Stomach (tissue), 9 donors: Measurements from ENCODE around the gene SARS2. TPM values are rescaled to one million over a fixed set of nuclear protein-coding genes. Genes with fewer than 3 reads are reported as not detected.

Experiments
- DNase-seq, 2 donors: peaks; one replicate each; pipeline versions ENCODE4 v3.0.0 to v3.0.0-alpha.2; 2013 to 2019
- H3K27ac ChIP-seq, 5 donors: fragments of 200-600 bp in 4 of 5; sonication (generic) in 4 of 5; one replicate each; pipeline ENCODE4 v1.5.1; 2013 to 2019; ENCODE audit warnings: mild to moderate bottlenecking in 1 of 5, moderate library complexity in 1 of 5
- H3K27me3 ChIP-seq, 3 donors: fragments of 200-600 bp; sonication (generic); one replicate each; pipeline ENCODE4 v1.5.1; 2017 to 2019; ENCODE audit warnings: mixed run types in 1 of 3
- H3K36me3 ChIP-seq, 4 donors: fragments of 200-600 bp; sonication (generic); 1 replicate in 3 of 4; 2 replicates in 1 of 4; pipeline ENCODE4 v1.5.1; 2016 to 2019
- H3K4me1 ChIP-seq, 4 donors: fragments of 200-600 bp; sonication (generic); one replicate each; pipeline ENCODE4 v1.5.1; 2016 to 2019
- H3K4me3 ChIP-seq, 4 donors: fragments of 200-600 bp; sonication (generic) in 3 of 4; one replicate each; pipeline ENCODE4 v1.5.1; 2016 to 2019; ENCODE audit warnings: mild to moderate bottlenecking in 1 of 4
- H3K9me3 ChIP-seq, 4 donors: fragments of 200-600 bp; sonication (generic); one replicate each; pipeline ENCODE4 v1.5.1; 2016 to 2019
- CTCF ChIP-seq, 7 experiments: fragments of 450-650 bp in 4 of 7; fragments of 200-600 bp in 3 of 7; sonication (generic) in 3 of 7; IDR thresholded peaks; one replicate each; pipeline ENCODE4 v1.5.1; 2016 to 2019; ENCODE audit warnings: antibody characterized with exemption in 7 of 7, control low read depth in 2 of 7, mild to moderate bottlenecking in 1 of 7
- EP300 ChIP-seq: sonication (generic); formaldehyde crosslinking; IDR thresholded peaks from one replicate; pipeline ENCODE4 v1.6.1; 2017; ENCODE audit warnings: antibody characterized with exemption
- POLR2A ChIP-seq, 4 donors: fragments of 450-650 bp; IDR thresholded peaks; one replicate each; pipeline ENCODE4 v1.6.1; 2016; ENCODE audit warnings: antibody characterized with exemption in 4 of 4, control low read depth in 2 of 4, mild to moderate bottlenecking in 1 of 4, moderate library complexity in 1 of 4
- POLR2AphosphoS5 ChIP-seq, 3 donors: sonication (generic); formaldehyde crosslinking; IDR thresholded peaks; one replicate each; pipeline ENCODE4 v1.6.1; 2016; ENCODE audit warnings: antibody characterized with exemption in 3 of 3
- WGBS, 5 donors: extraction: QIAGEN DNeasy Blood & Tissue Kit in 3 of 5; methylation state at CpG; one replicate each; pipeline versions ENCODE4 v1.1.5 to v1.1.7; 2013 to 2018; 5-methylcytosine and 5-hydroxymethylcytosine counted together
- intact Hi-C: fragments of 100-400 bp; cut with DNase I; formaldehyde crosslinking; loops from one replicate; pipeline ENCODE4 v1.15.1; 2023; ENCODE audit warnings: low total_unique reads
- polyA plus RNA-seq, 3 donors: library from polyadenylated mRNA; stranded (reverse); fragments of 200-250 nt; gene quantifications; one replicate each; pipeline ENCODE4 v1.2.3, GENCODE V29; 2013
- total RNA-seq, 5 donors: library from RNA; depleted of rRNA; stranded (reverse); fragments of >200 nt; gene quantifications; one replicate each; pipeline versions ENCODE4 v1.1.0 to v1.2.3, GENCODE V29; 2014 to 2016
- donor health status: healthy with polysubstance abuse.
- donor health status: Bipolar disorder and iron deficiency.
- donor health status: healthy.

The SARS2 gene
- total and polyA plus RNA-seq, 8 donors: 4.9 to 59.4 (median 27.7) TPM; not detected in 1

GRCh38 chr19:38869160-38869835 lies 61.3 kb downstream of the SARS2 start:
- H3K4me3 ChIP-seq: peak overlapping the region; percentile 47 to 56 (median 48)
- no peaks in the 10 kb centered on the region for H3K36me3 ChIP-seq
- H3K27me3 ChIP-seq: no peaks in the 10 kb centered on the region
- WGBS, 5 donors: 17 to 50% (median 29%) methylated on average over 20 to 34 of the region's 34 CpGs
- no peaks in the 10 kb centered on the region for H3K9me3 ChIP-seq
- peaks cover 8 to 39% (median 30%) of the 10 kb centered on the region in 4 donors for H3K4me1 ChIP-seq
- intact Hi-C loops: no loop called here
- peak overlapping the region; percentile 28 to 74 (median 64) for H3K27ac ChIP-seq
- TF ChIP-seq POLR2A (IDR thresholded peaks at IDR 0.05): no peak
- TF ChIP-seq CTCF (IDR thresholded peaks at IDR 0.05): no peak
- TF ChIP-seq EP300: no peak
- no peak for TF ChIP-seq POLR2AphosphoS5 (IDR thresholded peaks at IDR 0.05)
- DNase-seq: no peak

GRCh38 chr19:38868551-38868950 lies 62.0 kb downstream of the SARS2 start:
- TF ChIP-seq EP300: no peak
- no peak for TF ChIP-seq CTCF (IDR thresholded peaks at IDR 0.05)
- TF ChIP-seq POLR2A (IDR thresholded peaks at IDR 0.05): no peak
- no peak for TF ChIP-seq POLR2AphosphoS5 (IDR thresholded peaks at IDR 0.05)
- WGBS, 5 donors: 82 to 93% (median 90%) methylated on average over 5 to 6 of the region's 6 CpGs
- peak overlapping the region in 1 of 4 donors; percentile 56 for H3K4me3 ChIP-seq
- DNase-seq: no peak
- no peaks in the 10 kb centered on the region for H3K9me3 ChIP-seq
- H3K27ac ChIP-seq: no peak overlapping the region
- intact Hi-C loops: no loop called here
- no peaks in the 10 kb centered on the region for H3K36me3 ChIP-seq
- H3K27me3 ChIP-seq: no peaks in the 10 kb centered on the region
- peaks cover 8 to 44% (median 35%) of the 10 kb centered on the region in 4 donors for H3K4me1 ChIP-seq

- WGBS, 5 donors: 84 to 92% (median 88%) methylated on average over 10 of the region's 10 CpGs
- no peak overlapping the region for H3K4me3 ChIP-seq
- intact Hi-C loops: no loop called here
- peaks cover 15 to 57% (median 46%) of the 10 kb centered on the region in 4 donors for H3K4me1 ChIP-seq
- H3K27ac ChIP-seq: no peak overlapping the region
- H3K36me3 ChIP-seq: no peaks in the 10 kb centered on the region
- no peaks in the 10 kb centered on the region for H3K9me3 ChIP-seq
- no peak for DNase-seq
- no peak for TF ChIP-seq POLR2A (IDR thresholded peaks at IDR 0.05)
- no peak for TF ChIP-seq CTCF (IDR thresholded peaks at IDR 0.05)
- TF ChIP-seq EP300: no peak
- TF ChIP-seq POLR2AphosphoS5 (IDR thresholded peaks at IDR 0.05): no peak
- H3K27me3 ChIP-seq: no peaks in the 10 kb centered on the region
These were observed 63.3 kb downstream of the SARS2 start for GRCh38 chr19:38867171-38867780.

Other genes with a start within 250 kb of the SARS2 start
- 10 to 100 TPM in 1 of 5 donors, 1 to 10 TPM in 4; 1.2 to 33.3 (median 4.8) TPM for gene CAPN12, start 186.3 kb downstream of the SARS2 start, total RNA-seq
- gene CAPN12, start 186.3 kb downstream of the SARS2 start, polyA plus RNA-seq: 10 to 100 TPM in 2 of 3 donors, 1 to 10 TPM in 1; 3.4 to 16.9 (median 16.3) TPM
- 1 to 10 TPM in 1 of 5 donors, not detected in 4; 2.0 TPM for gene LGALS7, start 157.2 kb downstream of the SARS2 start, total RNA-seq
- gene LGALS7, start 157.2 kb downstream of the SARS2 start, polyA plus RNA-seq: 1,000 to 10,000 TPM in 1 of 3 donors, 1 to 10 TPM in 1, not detected in 1; 1.7 to 1,381 TPM
- not detected for gene LGALS7B, start 141.6 kb downstream of the SARS2 start, total RNA-seq
- gene LGALS7B, start 141.6 kb downstream of the SARS2 start, polyA plus RNA-seq: 100 to 1,000 TPM in 1 of 3 donors, 1 to 10 TPM in 2; 3.6 to 980 (median 4.6) TPM
- gene LGALS4, start 117.8 kb downstream of the SARS2 start, total RNA-seq: 1,000 to 10,000 TPM in 1 of 5 donors, 100 to 1,000 TPM in 3, 10 to 100 TPM in 1; 32.1 to 1,765 (median 113) TPM
- gene LGALS4, start 117.8 kb downstream of the SARS2 start, polyA plus RNA-seq: 100 to 1,000 TPM in 1 of 3 donors, 10 to 100 TPM in 2; 23.5 to 627 (median 80.1) TPM
- 100 to 1,000 TPM in 2 of 5 donors, 10 to 100 TPM in 3; 32.9 to 720 (median 94.6) TPM for gene ECH1, start 99.0 kb downstream of the SARS2 start, total RNA-seq
- 100 to 1,000 TPM; 161 to 270 (median 228) TPM for gene ECH1, start 99.0 kb downstream of the SARS2 start, polyA plus RNA-seq
- gene HNRNPL, start 80.8 kb downstream of the SARS2 start, total RNA-seq: 100 to 1,000 TPM; 148 to 242 (median 169) TPM
- 100 to 1,000 TPM; 111 to 151 (median 114) TPM for gene HNRNPL, start 80.8 kb downstream of the SARS2 start, polyA plus RNA-seq
- gene RINL, start 52.5 kb downstream of the SARS2 start, total RNA-seq: 1 to 10 TPM in 4 of 5 donors, not detected in 1; 1.8 to 9.2 (median 3.4) TPM
- 10 to 100 TPM in 1 of 3 donors, 1 to 10 TPM in 2; 6.9 to 10.0 (median 9.3) TPM for gene RINL, start 52.5 kb downstream of the SARS2 start, polyA plus RNA-seq
- 100 to 1,000 TPM in 1 of 5 donors, 10 to 100 TPM in 4; 21.1 to 764 (median 32.9) TPM for gene SIRT2, start 31.1 kb downstream of the SARS2 start, total RNA-seq
- gene SIRT2, start 31.1 kb downstream of the SARS2 start, polyA plus RNA-seq: 10 to 100 TPM; 31.6 to 46.6 (median 35.7) TPM
- 10 to 100 TPM in 2 of 5 donors, 1 to 10 TPM in 2, not detected in 1; 5.4 to 93.3 (median 15.4) TPM for gene NFKBIB, start 30.8 kb downstream of the SARS2 start, total RNA-seq
- gene NFKBIB, start 30.8 kb downstream of the SARS2 start, polyA plus RNA-seq: 10 to 100 TPM; 29.6 to 46.3 (median 44.0) TPM
- gene CCER2, start 18.6 kb downstream of the SARS2 start, total RNA-seq: 1 to 10 TPM in 1 of 5 donors, not detected in 4; 3.9 TPM
- gene CCER2, start 18.6 kb downstream of the SARS2 start, polyA plus RNA-seq: 1 to 10 TPM in 2 of 3 donors, under 1 TPM in 1; 0.68 to 1.2 (median 1.1) TPM
- 10 to 100 TPM in 3 of 5 donors, 1 to 10 TPM in 2; 3.8 to 47.5 (median 16.1) TPM for gene MRPS12, start 181 bp upstream of the SARS2 start, total RNA-seq
- gene MRPS12, start 181 bp upstream of the SARS2 start, polyA plus RNA-seq: 10 to 100 TPM; 44.2 to 73.1 (median 55.3) TPM
- 10 to 100 TPM in 1 of 5 donors, 1 to 10 TPM in 3, not detected in 1; 1.8 to 19.1 (median 6.3) TPM for gene FBXO17, start 45.0 kb upstream of the SARS2 start, total RNA-seq
- 1 to 10 TPM; 4.7 to 7.9 (median 6.6) TPM for gene FBXO17, start 45.0 kb upstream of the SARS2 start, polyA plus RNA-seq
- 1 to 10 TPM in 3 of 5 donors, under 1 TPM in 1, not detected in 1; 0.89 to 5.5 (median 3.3) TPM for gene FBXO27, start 101.8 kb upstream of the SARS2 start, total RNA-seq
- gene FBXO27, start 101.8 kb upstream of the SARS2 start, polyA plus RNA-seq: 1 to 10 TPM; 2.3 to 7.1 (median 3.2) TPM
- not detected for gene ACP7, start 153.6 kb upstream of the SARS2 start, total RNA-seq
- gene ACP7, start 153.6 kb upstream of the SARS2 start, polyA plus RNA-seq: not detected
- gene PAK4, start 195.0 kb upstream of the SARS2 start, total RNA-seq: 10 to 100 TPM in 3 of 5 donors, 1 to 10 TPM in 2; 4.2 to 80.4 (median 35.6) TPM
- 10 to 100 TPM; 20.8 to 24.5 (median 24.3) TPM for gene PAK4, start 195.0 kb upstream of the SARS2 start, polyA plus RNA-seq